ENCODE data around the gene RBBP8NL. TPM values are rescaled to one million over a fixed set of nuclear protein-coding genes. Genes with fewer than 3 reads are reported as not detected.

RBBP8NL gene
- total and polyA plus RNA-seq, 12 donors, result not detected

DNA sequence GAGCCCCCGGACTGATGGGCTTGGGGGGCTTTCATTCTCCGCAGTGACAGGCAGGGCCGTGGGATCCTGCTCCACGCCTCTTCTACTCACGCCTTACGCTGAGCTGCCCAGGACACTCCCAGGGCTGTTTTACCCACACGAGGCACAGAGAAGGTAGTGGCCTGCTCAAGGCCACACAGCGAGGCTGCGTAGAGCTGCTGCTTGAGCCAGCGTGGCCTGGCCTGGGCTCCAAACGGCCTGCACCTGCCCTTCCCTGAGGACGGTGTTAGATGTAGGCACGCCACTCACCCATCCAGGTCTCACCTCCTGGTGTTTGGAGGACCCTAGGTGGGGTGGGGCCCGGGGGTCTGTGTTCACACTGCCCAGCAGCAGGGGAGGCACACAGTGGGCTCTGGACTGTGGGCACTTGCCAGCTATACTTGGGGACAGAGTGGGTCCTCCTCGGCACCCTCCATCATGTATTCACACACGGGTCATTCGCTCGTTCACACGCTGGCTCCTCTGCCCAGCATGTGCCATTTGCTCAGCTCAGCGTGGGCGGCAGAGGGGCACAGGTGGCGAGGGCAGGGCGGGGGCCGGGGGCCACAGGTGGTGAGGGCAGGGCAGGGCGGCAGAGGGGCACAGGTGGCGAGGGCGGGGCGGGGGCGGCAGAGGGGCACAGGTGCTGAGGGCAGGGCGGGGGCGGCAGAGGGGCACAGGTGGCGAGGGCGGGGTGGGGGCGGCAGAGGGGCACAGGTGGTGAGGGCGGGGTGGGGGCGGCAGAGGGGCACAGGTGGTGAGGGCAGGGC, 18.4 kb upstream of the RBBP8NL start:
- Histone ChIP-seq H3K36me3 (replicated peaks in 1 of 2) (no peaks in the 10 kb centered on the region), H3K27ac (no peak overlapping the region), H3K27me3 (no peaks in the 10 kb centered on the region), H3K4me1 (replicated peaks in 1 of 2) (no peaks in the 10 kb centered on the region), H3K4me3 (no peak overlapping the region), H3K9me3 (replicated peaks in 1 of 3) (no peaks in the 10 kb centered on the region)
- 76 to 84% (median 78%) methylated on average over 14 to 35 of the region's 36 CpGs for WGBS, 4 donors
- TF ChIP-seq, protein P1, sequence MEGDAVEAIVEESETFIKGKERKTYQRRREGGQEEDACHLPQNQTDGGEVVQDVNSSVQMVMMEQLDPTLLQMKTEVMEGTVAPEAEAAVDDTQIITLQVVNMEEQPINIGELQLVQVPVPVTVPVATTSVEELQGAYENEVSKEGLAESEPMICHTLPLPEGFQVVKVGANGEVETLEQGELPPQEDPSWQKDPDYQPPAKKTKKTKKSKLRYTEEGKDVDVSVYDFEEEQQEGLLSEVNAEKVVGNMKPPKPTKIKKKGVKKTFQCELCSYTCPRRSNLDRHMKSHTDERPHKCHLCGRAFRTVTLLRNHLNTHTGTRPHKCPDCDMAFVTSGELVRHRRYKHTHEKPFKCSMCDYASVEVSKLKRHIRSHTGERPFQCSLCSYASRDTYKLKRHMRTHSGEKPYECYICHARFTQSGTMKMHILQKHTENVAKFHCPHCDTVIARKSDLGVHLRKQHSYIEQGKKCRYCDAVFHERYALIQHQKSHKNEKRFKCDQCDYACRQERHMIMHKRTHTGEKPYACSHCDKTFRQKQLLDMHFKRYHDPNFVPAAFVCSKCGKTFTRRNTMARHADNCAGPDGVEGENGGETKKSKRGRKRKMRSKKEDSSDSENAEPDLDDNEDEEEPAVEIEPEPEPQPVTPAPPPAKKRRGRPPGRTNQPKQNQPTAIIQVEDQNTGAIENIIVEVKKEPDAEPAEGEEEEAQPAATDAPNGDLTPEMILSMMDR (IDR thresholded peaks at IDR 0.05), result no peak
- no peak for TF ChIP-seq POLR2A (IDR thresholded peaks at IDR 0.05)
- intact Hi-C loops (cut with DNase I), result no loop called here
- DNase-seq, result no peak

DNA sequence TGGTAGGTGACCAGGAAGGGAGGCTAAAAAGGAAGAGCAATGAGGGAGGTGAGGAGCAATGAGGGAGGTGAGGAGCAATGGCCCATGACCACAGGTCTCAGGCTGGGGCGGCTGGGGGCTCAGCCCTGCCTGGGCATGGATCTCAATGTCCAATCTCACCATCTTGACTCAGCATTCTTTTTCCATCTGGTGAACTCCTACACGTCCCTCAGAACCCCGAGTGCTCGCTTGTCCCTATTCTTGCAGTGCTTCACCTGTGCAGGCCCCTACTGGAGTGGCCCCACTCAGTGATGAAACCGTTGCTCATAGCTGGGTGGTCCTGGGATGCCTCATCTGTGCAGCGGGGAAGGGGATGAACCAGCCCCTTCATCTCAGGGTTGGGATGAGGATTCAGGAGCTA, 16.9 kb upstream of the RBBP8NL start:
- H3K36me3 ChIP-seq (replicated peaks in 1 of 2), result no peaks in the 10 kb centered on the region
- DNase-seq, result no peak
- H3K9me3 ChIP-seq (replicated peaks in 1 of 3), result no peaks in the 10 kb centered on the region
- H3K27ac ChIP-seq, result no peak overlapping the region
- no peaks in the 10 kb centered on the region for H3K27me3 ChIP-seq
- H3K4me3 ChIP-seq, result no peak overlapping the region
- TF ChIP-seq, protein P1 (IDR thresholded peaks at IDR 0.05), result no peak
- no peak for TF ChIP-seq POLR2A (IDR thresholded peaks at IDR 0.05)
- 78 to 90% (median 88%) methylated on average over 6 of the region's 6 CpGs for WGBS, 4 donors
- H3K4me1 ChIP-seq (replicated peaks in 1 of 2), result no peaks in the 10 kb centered on the region
- intact Hi-C loops (cut with DNase I), result no loop called here

DNA sequence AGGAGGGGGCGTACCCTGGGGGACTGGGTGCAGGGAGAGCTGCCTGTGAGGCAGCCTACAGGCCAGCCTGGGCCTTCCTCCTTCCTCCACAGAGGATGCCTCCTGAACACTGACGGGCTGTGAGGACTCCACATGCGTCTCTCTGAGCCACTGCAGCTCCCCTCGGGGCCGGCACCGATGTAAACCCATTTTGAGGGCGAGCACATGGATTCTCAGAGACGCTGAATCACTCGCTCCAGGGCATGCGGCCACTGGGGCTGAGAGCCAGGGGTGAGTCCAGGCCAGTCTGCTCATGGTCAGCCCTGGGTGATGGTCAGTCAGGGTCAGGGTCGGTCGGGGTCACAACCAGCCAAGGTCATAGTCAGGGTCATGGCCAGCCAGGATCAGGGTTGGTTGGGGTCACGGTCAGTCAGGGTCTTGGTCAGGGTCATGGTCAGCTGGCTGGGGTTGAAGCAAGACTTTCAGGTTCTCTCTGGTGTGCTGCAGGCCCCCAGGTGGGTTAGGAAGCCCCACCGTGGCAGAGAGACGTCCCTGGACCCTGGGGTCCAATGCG, 14.7 kb upstream of the RBBP8NL start:
- H3K9me3 ChIP-seq (replicated peaks in 1 of 3), result no peaks in the 10 kb centered on the region
- H3K27me3 ChIP-seq, result no peaks in the 10 kb centered on the region
- H3K27ac ChIP-seq, result no peak overlapping the region
- intact Hi-C loops (cut with DNase I), result no loop called here
- TF ChIP-seq, protein P1 (IDR thresholded peaks at IDR 0.05), result no peak
- no peak for TF ChIP-seq POLR2A (IDR thresholded peaks at IDR 0.05)
- WGBS, 4 donors, result 61 to 75% (median 74%) methylated on average over 3 to 16 of the region's 16 CpGs
- no peaks in the 10 kb centered on the region for H3K36me3 ChIP-seq (replicated peaks in 1 of 2)
- DNase-seq, result peak in 3 of 7 donors; percentile 15 to 31 (median 23)
- no peak overlapping the region for H3K4me3 ChIP-seq
- no peaks in the 10 kb centered on the region for H3K4me1 ChIP-seq (replicated peaks in 1 of 2)

DNA sequence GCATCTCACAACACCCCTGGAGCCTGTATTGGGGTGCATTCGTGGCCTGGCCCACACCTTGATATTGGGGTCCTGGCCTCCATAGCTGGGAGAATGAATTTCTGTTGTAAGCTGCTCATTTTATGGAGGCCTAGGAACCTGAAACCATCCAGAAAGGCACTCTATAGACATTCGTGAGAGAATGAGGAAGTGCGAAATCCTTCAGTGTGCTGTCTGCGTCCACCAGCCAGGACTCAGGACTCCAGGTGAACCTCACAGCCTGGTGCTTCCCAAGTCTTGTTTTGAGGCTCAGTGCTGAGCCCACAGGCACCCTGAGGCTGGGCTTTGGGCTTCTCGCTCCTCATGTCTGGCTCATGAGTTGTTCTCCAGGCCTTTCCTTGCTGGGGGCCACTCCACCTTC, 11.9 kb upstream of the RBBP8NL start:
- no peak for DNase-seq

More for the DNA sequence above, 11.9 kb upstream of the RBBP8NL start:
- Histone ChIP-seq H3K4me1 (replicated peaks in 1 of 2) (no peaks in the 10 kb centered on the region), H3K4me3 (no peak overlapping the region), H3K9me3 (replicated peaks in 1 of 3) (no peaks in the 10 kb centered on the region), H3K36me3 (replicated peaks in 1 of 2) (no peaks in the 10 kb centered on the region), H3K27ac (no peak overlapping the region), H3K27me3 (no peaks in the 10 kb centered on the region)
- WGBS, 4 donors, result 63 to 95% (median 81%) methylated on average over 2 to 5 of the region's 5 CpGs
- intact Hi-C loops (cut with DNase I), result no loop called here
- no peak for TF ChIP-seq POLR2A (IDR thresholded peaks at IDR 0.05)
- TF ChIP-seq, protein P1 (IDR thresholded peaks at IDR 0.05), result no peak

Measured in adrenal gland (tissue), 12 donors.